GM23338 (cell line): ENCODE measurements around the gene ETV3. TPM values are rescaled to one million over a fixed set of nuclear protein-coding genes. Genes with fewer than 3 reads are reported as not detected.
A peak's percentile ranks its signal among the peaks of the same experiment; 100 is the strongest.

ENCODE experiments used
- ATAC-seq: fragments of 200-7000 bp; cut with Tn5 transposase; 3 replicates; pipeline ENCODE4 v1.9.1; 2020
- DNase-seq: peaks from one replicate; pipeline ENCODE4 v3.0.0-alpha.2; 2015; ENCODE audit warnings: low spot score
- H2AFZ ChIP-seq: fragments of 200-600 bp; sonication (generic); 2 replicates; pipeline ENCODE4 v1.8.0; 2016; ENCODE audit warnings: antibody characterized with exemption, mild to moderate bottlenecking, moderate library complexity
- H3F3A ChIP-seq: fragments of 200-600 bp; sonication (generic); replicated peaks from 2 replicates; pipeline ENCODE4 v1.8.0; 2017; ENCODE audit warnings: antibody characterized with exemption, mixed run types, low read depth
- H3K27ac ChIP-seq: fragments of 200-600 bp; sonication (generic); 2 replicates; pipeline ENCODE4 v1.6.1; 2016; ENCODE audit warnings: low read depth
- H3K27me3 ChIP-seq: fragments of 200-600 bp; sonication (generic); 2 replicates; pipeline ENCODE4 v1.8.0; 2016; ENCODE audit warnings: mild to moderate bottlenecking, mixed run types, moderate library complexity; ENCODE audit not compliant: insufficient read depth
- H3K36me3 ChIP-seq: fragments of 200-600 bp; sonication (generic); 2 replicates; pipeline ENCODE4 v1.8.0; 2016; ENCODE audit warnings: mild to moderate bottlenecking; ENCODE audit not compliant: insufficient read depth
- H3K4me1 ChIP-seq: fragments of 200-600 bp; sonication (generic); 2 replicates; pipeline ENCODE4 v1.8.0; 2016; ENCODE audit warnings: mild to moderate bottlenecking, moderate library complexity; ENCODE audit not compliant: insufficient read depth
- H3K4me2 ChIP-seq: fragments of 200-600 bp; sonication (generic); 2 replicates; pipeline ENCODE4 v1.7.1; 2017; ENCODE audit warnings: mixed run types
- H3K4me3 ChIP-seq: fragments of 200-600 bp; sonication (generic); 2 replicates; pipeline ENCODE4 v1.6.1; 2016; ENCODE audit warnings: mixed run types
- H3K79me2 ChIP-seq: fragments of 200-600 bp; sonication (generic); replicated peaks from 2 replicates; pipeline ENCODE4 v1.8.0; 2017; ENCODE audit warnings: mild to moderate bottlenecking; ENCODE audit not compliant: insufficient read depth
- H3K9me2 ChIP-seq: fragments of 200-600 bp; sonication (generic); 2 replicates; pipeline ENCODE4 v1.8.0; 2017; ENCODE audit not compliant: insufficient read depth
- H4K20me1 ChIP-seq: fragments of 200-600 bp; sonication (generic); replicated peaks from 2 replicates; pipeline ENCODE4 v1.8.0; 2017; ENCODE audit warnings: mild to moderate bottlenecking; ENCODE audit not compliant: insufficient read depth
- H3K27ac Mint-ChIP-seq: 2 replicates; pipeline ENCODE4 v1.8.0; 2020; ENCODE audit warnings: inconsistent platforms, mild to moderate bottlenecking, moderate library complexity, mixed read lengths
- H3K27me3 Mint-ChIP-seq: 3 replicates; pipeline ENCODE4 v1.8.0; 2022; ENCODE audit warnings: low read depth, mild to moderate bottlenecking, moderate library complexity, mixed read lengths, inconsistent platforms; ENCODE audit not compliant: insufficient read depth, poor library complexity
- H3K36me3 Mint-ChIP-seq: 3 replicates; pipeline ENCODE4 v1.8.0; 2021; ENCODE audit warnings: low read depth, mild to moderate bottlenecking, inconsistent platforms, moderate library complexity, mixed read lengths
- H3K4me1 Mint-ChIP-seq: 3 replicates; pipeline ENCODE4 v1.8.0; 2020; ENCODE audit warnings: mild to moderate bottlenecking, inconsistent platforms, mixed read lengths
- H3K4me3 Mint-ChIP-seq: 3 replicates; pipeline ENCODE4 v1.8.0; 2021; ENCODE audit warnings: moderate library complexity, mild to moderate bottlenecking, inconsistent platforms, mixed read lengths
- H3K9me3 Mint-ChIP-seq: 3 replicates; pipeline ENCODE4 v1.8.0; 2020; ENCODE audit warnings: moderate library complexity, mild to moderate bottlenecking, inconsistent platforms, mixed read lengths
- CREB1 ChIP-seq: fragments of 250-450 bp; sonication (Bioruptor Pico); IDR thresholded peaks from 2 replicates; pipeline ENCODE4 v1.5.0; 2020; ENCODE audit warnings: low read depth, mild to moderate bottlenecking, moderate library complexity
- EZH2 ChIP-seq: fragments of 200-600 bp; sonication (generic); IDR thresholded peaks from one replicate; pipeline ENCODE4 v1.8.0; 2017; ENCODE audit warnings: antibody characterized with exemption, mild to moderate bottlenecking, low read depth; ENCODE audit not compliant: unreplicated experiment
- NANOG ChIP-seq: IDR thresholded peaks from 2 replicates; pipeline ENCODE4 v1.6.1; 2016; ENCODE audit warnings: antibody characterized with exemption, borderline replicate concordance
- POLR2AphosphoS5 ChIP-seq: IDR thresholded peaks from 2 replicates; pipeline ENCODE4 v1.6.1; 2016; ENCODE audit warnings: antibody characterized with exemption, low read depth
- STAT1 ChIP-seq: IDR thresholded peaks from one replicate; pipeline ENCODE4 v1.6.1; 2016; ENCODE audit warnings: antibody characterized with exemption; ENCODE audit not compliant: unreplicated experiment
- ZNF331 ChIP-seq: fragments of 250-450 bp; sonication (Bioruptor Pico); IDR thresholded peaks from 2 replicates; pipeline ENCODE4 v1.5.0; 2020; ENCODE audit warnings: low read depth, mild to moderate bottlenecking, moderate library complexity
- polyA plus RNA-seq: library from polyadenylated mRNA; unstranded; fragments of >200 nt; fragmentation: Nextera tagmentation; extraction: Ambion mirVana; gene quantifications from 2 replicates; pipeline ENCODE4 v1.2.1, GENCODE V29; 2016
- total RNA-seq: library from RNA; depleted of rRNA; stranded (reverse); fragments of >200 nt; shearing (Covaris generic); gene quantifications from 2 replicates; pipeline ENCODE4 v1.2.3, GENCODE V29; 2014
- TF ChIP-seq, protein P1 (sequence below): fragments of 250-450 bp; sonication (Bioruptor Pico); IDR thresholded peaks from 2 replicates; pipeline ENCODE4 v1.5.0; 2020; ENCODE audit warnings: mild to moderate bottlenecking, moderate library complexity

Gene ETV3
- total and polyA plus RNA-seq, 2 experiments from 2014 or later: 8.1 to 19.6 TPM

DNA sequence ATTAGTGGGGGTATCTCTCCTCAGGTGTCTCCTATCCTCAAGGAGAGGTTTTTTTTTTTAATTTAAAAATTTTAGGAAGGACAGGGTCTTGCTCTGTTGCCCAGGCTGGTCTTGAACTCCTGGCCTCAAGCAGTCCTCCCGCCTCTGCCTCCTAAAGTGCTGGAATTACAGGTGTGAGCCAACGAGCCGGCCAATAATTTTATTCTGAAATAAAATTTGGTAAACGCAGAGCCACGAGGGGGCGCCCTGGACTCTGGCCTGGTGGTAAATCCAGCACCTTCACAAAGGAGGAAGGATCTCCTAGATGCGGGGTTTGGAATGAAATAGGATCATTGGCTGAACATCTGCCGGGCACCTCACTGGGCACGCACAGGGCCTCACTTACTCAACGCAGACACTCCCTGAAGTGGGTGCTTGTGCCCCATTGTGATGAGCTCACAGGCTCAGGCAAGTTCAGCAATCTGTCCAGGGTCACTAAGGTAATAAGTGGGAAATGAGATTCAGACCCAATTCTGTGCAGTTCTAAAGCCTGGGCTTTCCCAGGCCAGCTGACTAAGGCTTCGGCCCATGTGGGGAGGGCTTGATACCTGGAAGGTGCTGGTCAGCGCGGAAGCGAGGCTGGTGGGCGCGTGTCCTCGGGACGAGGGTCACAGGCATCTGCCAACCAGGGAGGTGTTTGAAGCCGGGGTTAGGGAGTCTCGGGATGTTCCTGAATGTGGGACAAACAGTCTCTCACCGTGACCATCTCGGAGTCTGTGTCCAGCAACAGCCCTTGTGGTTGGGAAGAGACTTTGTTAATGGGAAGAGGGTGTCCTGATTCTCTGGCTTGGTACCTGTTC lies 32.7 kb upstream of the ETV3 start (continued):
- TF ChIP-seq, protein P1, sequence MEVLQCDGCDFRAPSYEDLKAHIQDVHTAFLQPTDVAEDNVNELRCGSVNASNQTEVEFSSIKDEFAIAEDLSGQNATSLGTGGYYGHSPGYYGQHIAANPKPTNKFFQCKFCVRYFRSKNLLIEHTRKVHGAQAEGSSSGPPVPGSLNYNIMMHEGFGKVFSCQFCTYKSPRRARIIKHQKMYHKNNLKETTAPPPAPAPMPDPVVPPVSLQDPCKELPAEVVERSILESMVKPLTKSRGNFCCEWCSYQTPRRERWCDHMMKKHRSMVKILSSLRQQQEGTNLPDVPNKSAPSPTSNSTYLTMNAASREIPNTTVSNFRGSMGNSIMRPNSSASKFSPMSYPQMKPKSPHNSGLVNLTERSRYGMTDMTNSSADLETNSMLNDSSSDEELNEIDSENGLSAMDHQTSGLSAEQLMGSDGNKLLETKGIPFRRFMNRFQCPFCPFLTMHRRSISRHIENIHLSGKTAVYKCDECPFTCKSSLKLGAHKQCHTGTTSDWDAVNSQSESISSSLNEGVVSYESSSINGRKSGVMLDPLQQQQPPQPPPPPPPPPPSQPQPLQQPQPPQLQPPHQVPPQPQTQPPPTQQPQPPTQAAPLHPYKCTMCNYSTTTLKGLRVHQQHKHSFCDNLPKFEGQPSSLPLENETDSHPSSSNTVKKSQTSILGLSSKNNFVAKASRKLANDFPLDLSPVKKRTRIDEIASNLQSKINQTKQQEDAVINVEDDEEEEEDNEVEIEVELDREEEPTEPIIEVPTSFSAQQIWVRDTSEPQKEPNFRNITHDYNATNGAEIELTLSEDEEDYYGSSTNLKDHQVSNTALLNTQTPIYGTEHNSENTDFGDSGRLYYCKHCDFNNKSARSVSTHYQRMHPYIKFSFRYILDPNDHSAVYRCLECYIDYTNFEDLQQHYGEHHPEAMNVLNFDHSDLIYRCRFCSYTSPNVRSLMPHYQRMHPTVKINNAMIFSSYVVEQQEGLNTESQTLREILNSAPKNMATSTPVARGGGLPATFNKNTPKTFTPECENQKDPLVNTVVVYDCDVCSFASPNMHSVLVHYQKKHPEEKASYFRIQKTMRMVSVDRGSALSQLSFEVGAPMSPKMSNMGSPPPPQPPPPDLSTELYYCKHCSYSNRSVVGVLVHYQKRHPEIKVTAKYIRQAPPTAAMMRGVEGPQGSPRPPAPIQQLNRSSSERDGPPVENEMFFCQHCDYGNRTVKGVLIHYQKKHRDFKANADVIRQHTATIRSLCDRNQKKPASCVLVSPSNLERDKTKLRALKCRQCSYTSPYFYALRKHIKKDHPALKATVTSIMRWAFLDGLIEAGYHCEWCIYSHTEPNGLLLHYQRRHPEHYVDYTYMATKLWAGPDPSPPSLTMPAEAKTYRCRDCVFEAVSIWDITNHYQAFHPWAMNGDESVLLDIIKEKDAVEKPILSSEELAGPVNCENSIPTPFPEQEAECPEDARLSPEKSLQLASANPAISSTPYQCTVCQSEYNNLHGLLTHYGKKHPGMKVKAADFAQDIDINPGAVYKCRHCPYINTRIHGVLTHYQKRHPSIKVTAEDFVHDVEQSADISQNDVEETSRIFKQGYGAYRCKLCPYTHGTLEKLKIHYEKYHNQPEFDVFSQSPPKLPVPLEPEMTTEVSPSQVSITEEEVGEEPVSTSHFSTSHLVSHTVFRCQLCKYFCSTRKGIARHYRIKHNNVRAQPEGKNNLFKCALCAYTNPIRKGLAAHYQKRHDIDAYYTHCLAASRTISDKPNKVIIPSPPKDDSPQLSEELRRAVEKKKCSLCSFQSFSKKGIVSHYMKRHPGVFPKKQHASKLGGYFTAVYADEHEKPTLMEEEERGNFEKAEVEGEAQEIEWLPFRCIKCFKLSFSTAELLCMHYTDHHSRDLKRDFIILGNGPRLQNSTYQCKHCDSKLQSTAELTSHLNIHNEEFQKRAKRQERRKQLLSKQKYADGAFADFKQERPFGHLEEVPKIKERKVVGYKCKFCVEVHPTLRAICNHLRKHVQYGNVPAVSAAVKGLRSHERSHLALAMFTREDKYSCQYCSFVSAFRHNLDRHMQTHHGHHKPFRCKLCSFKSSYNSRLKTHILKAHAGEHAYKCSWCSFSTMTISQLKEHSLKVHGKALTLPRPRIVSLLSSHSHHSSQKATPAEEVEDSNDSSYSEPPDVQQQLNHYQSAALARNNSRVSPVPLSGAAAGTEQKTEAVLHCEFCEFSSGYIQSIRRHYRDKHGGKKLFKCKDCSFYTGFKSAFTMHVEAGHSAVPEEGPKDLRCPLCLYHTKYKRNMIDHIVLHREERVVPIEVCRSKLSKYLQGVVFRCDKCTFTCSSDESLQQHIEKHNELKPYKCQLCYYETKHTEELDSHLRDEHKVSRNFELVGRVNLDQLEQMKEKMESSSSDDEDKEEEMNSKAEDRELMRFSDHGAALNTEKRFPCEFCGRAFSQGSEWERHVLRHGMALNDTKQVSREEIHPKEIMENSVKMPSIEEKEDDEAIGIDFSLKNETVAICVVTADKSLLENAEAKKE: peak; percentile 50; the same call in 1 of the 2 replicates
- TF ChIP-seq STAT1: no peak

DNA sequence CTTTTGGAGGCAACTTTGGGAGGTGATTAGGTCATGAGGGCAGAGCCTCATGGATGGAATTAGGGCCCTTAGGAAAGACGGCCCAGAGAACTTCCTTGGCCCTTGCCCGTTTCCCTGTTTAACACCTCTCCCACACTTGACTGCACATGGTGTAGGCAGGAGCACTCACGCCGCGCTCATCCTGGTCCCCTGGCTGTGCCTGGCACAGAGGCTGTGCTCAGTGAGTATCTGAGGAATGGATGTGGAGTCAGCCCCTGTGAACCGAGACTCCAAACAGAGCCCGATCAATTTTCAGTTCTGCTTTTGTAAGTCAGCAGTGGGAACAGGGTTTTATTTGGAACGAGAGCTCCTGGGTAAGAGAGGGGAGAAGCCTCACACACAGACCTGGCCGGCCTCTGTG lies 29.8 kb upstream of the ETV3 start:
- no peaks in the 10 kb centered on the region for H3K79me2 ChIP-seq
- Mint-ChIP-seq H3K4me3 (no peak overlapping the region), H3K4me1 (peaks cover 24% of the 10 kb centered on the region), H3K9me3 (no peaks in the 10 kb centered on the region), H3K27ac (no peak overlapping the region), H3K27me3 (peaks cover 17% of the 10 kb centered on the region), H3K36me3 (no peaks in the 10 kb centered on the region)
- DNase-seq (no peak), ATAC-seq (no peak)
- H3K4me1 ChIP-seq: peaks cover 10% of the 10 kb centered on the region
- H3K27ac ChIP-seq: no peak overlapping the region
- H2AFZ ChIP-seq: peak overlapping the region; percentile 83
- H3K27me3 ChIP-seq: no peaks in the 10 kb centered on the region
- no peak overlapping the region for H3K4me2 ChIP-seq
- no peaks in the 10 kb centered on the region for H3K36me3 ChIP-seq
- no peaks in the 10 kb centered on the region for H4K20me1 ChIP-seq
- H3F3A ChIP-seq: peaks cover 2% of the 10 kb centered on the region; the same call in 1 of the 2 replicates
- H3K9me2 ChIP-seq: no peaks in the 10 kb centered on the region
- no peak overlapping the region for H3K4me3 ChIP-seq
- TF ChIP-seq CREB1: no peak
- TF ChIP-seq EZH2: no peak
- TF ChIP-seq POLR2AphosphoS5: no peak
- TF ChIP-seq, protein P1: no peak
- no peak for TF ChIP-seq ZNF331
- no peak for TF ChIP-seq STAT1
- no peak for TF ChIP-seq NANOG
